SK-N-SH treated with all-trans-retinoic acid at 6 μM for 48 hours (cell line): ENCODE results near the gene STYXL1.

Experiments
- ATAC-seq: fragments of 200-7000 bp; cut with Tn5 transposase; 3 replicates; pipeline ENCODE4 v1.9.1; 2020; ENCODE audit warnings: mild to moderate bottlenecking, moderate library complexity
- BACH2 ChIP-seq: fragments of 250-450 bp; sonication (Bioruptor Pico); IDR thresholded peaks from 2 replicates; pipeline ENCODE4 v1.9.0; 2021; ENCODE audit warnings: mild to moderate bottlenecking, borderline replicate concordance
- CSDC2 ChIP-seq: fragments of 250-450 bp; sonication (Bioruptor Pico); IDR thresholded peaks from 2 replicates; pipeline ENCODE4 v1.5.0; 2020; ENCODE audit warnings: mild to moderate bottlenecking, moderate library complexity
- CSRNP3 ChIP-seq: fragments of 250-450 bp; sonication (Bioruptor Pico); IDR thresholded peaks from 2 replicates; pipeline ENCODE4 v1.5.1; 2021; ENCODE audit warnings: mild to moderate bottlenecking, moderate library complexity
- GLIS3 ChIP-seq: fragments of 250-450 bp; sonication (Bioruptor Pico); IDR thresholded peaks from 2 replicates; pipeline ENCODE4 v1.5.0; 2020; ENCODE audit warnings: mild to moderate bottlenecking, moderate library complexity
- ISL1 ChIP-seq: fragments of 250-450 bp; sonication (Bioruptor Pico); IDR thresholded peaks from 2 replicates; pipeline ENCODE4 v2.1.2; 2022; ENCODE audit warnings: mild to moderate bottlenecking, moderate library complexity
- OSR1 ChIP-seq: fragments of 250-450 bp; sonication (Bioruptor Pico); IDR thresholded peaks from 2 replicates; pipeline ENCODE4 v1.8.0; 2022; ENCODE audit warnings: moderate library complexity, mild to moderate bottlenecking, inconsistent platforms
- PATZ1 ChIP-seq: fragments of 250-450 bp; sonication (Bioruptor Pico); IDR thresholded peaks from 2 replicates; pipeline ENCODE4 v1.8.0; 2020; ENCODE audit warnings: mild to moderate bottlenecking, moderate library complexity, borderline replicate concordance
- PPARA ChIP-seq: fragments of 250-450 bp; sonication (Bioruptor Pico); IDR thresholded peaks from 2 replicates; pipeline ENCODE4 v1.5.0; 2020; ENCODE audit warnings: mild to moderate bottlenecking, borderline replicate concordance
- RARB ChIP-seq: fragments of 250-450 bp; sonication (Bioruptor Pico); IDR thresholded peaks from 2 replicates; pipeline ENCODE4 v1.8.0; 2021; ENCODE audit warnings: mild to moderate bottlenecking, moderate library complexity
- SNAI2 ChIP-seq: fragments of 250-450 bp; sonication (Bioruptor Pico); IDR thresholded peaks from 2 replicates; pipeline ENCODE4 v1.5.0; 2020; ENCODE audit warnings: mild to moderate bottlenecking, moderate library complexity
- TCF4 ChIP-seq: fragments of 250-450 bp; sonication (Bioruptor Pico); IDR thresholded peaks from 2 replicates; pipeline ENCODE4 v1.8.0; 2021; ENCODE audit warnings: mild to moderate bottlenecking, moderate library complexity, borderline replicate concordance
- TOX ChIP-seq: fragments of 250-450 bp; sonication (Bioruptor Pico); IDR thresholded peaks from 2 replicates; pipeline ENCODE4 v1.8.0; 2021; ENCODE audit warnings: mild to moderate bottlenecking, moderate library complexity, borderline replicate concordance
- TSHZ2 ChIP-seq: fragments of 250-450 bp; sonication (Bioruptor Pico); IDR thresholded peaks from 2 replicates; pipeline ENCODE4 v1.5.0; 2020; ENCODE audit warnings: mild to moderate bottlenecking, moderate library complexity
- ZC3H10 ChIP-seq: fragments of 250-450 bp; sonication (Bioruptor Pico); IDR thresholded peaks from 2 replicates; pipeline ENCODE4 v1.5.1; 2021; ENCODE audit warnings: mild to moderate bottlenecking, moderate library complexity
- ZFP3 ChIP-seq: fragments of 250-450 bp; sonication (Bioruptor Pico); IDR thresholded peaks from 2 replicates; pipeline ENCODE4 v1.5.0; 2020; ENCODE audit warnings: mild to moderate bottlenecking, moderate library complexity
- ZFP30 ChIP-seq: fragments of 450-650 bp; formaldehyde crosslinking; IDR thresholded peaks from 2 replicates; pipeline ENCODE4 v1.5.0; 2022; ENCODE audit warnings: mild to moderate bottlenecking, moderate library complexity
- ZNF565 ChIP-seq: fragments of 450-650 bp; formaldehyde crosslinking; conservative IDR thresholded peaks from 2 replicates; pipeline ENCODE4 v1.5.0; 2020; ENCODE audit warnings: low read depth, mild to moderate bottlenecking, moderate library complexity
- ZNF8 ChIP-seq: fragments of 450-650 bp; formaldehyde crosslinking; IDR thresholded peaks from 2 replicates; pipeline ENCODE4 v1.5.0; 2020; ENCODE audit warnings: mild to moderate bottlenecking, moderate library complexity
- TF ChIP-seq, protein P1 (sequence below): fragments of 250-450 bp; sonication (Bioruptor Pico); IDR thresholded peaks from 2 replicates; pipeline ENCODE4 v1.8.0; 2021; ENCODE audit warnings: low read depth, mild to moderate bottlenecking, moderate library complexity, borderline replicate concordance
- TF ChIP-seq, protein P2 (sequence below): fragments of 250-450 bp; sonication (Bioruptor Pico); IDR thresholded peaks from 2 replicates; pipeline ENCODE4 v1.5.1; 2020; ENCODE audit warnings: low read depth, mild to moderate bottlenecking, moderate library complexity

STYXL1 gene

DNA sequence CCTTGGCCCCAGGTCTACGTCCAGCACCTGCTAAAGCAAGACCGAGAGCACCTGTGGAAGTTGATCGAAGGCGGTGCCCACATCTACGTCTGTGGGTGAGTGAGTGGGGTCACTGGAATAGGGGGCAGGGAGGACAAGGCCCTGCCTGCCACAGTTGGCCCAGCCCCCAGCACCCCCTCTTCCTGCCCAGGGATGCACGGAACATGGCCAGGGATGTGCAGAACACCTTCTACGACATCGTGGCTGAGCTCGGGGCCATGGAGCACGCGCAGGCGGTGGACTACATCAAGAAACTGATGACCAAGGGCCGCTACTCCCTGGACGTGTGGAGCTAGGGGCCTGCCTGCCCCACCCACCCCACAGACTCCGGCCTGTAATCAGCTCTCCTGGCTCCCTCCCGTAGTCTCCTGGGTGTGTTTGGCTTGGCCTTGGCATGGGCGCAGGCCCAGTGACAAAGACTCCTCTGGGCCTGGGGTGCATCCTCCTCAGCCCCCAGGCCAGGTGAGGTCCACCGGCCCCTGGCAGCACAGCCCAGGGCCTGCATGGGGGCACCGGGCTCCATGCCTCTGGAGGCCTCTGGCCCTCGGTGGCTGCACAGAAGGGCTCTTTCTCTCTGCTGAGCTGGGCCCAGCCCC is 61.5 kb downstream of the STYXL1 start:
- TF ChIP-seq TSHZ2 (no peak), SNAI2 (CRISPR knock-in tag) (no peak), RARB (CRISPR knock-in tag) (no peak), PPARA (CRISPR knock-in tag) (no peak), BACH2 (CRISPR knock-in tag) (no peak), ZNF8 (CRISPR knock-in tag) (no peak), ZNF565 (CRISPR knock-in tag) (no peak), ISL1 (no peak), ZC3H10 (no peak), CSRNP3 (CRISPR knock-in tag) (no peak), PATZ1 (no peak), TOX (CRISPR knock-in tag) (no peak)
- TF ChIP-seq, protein P1, sequence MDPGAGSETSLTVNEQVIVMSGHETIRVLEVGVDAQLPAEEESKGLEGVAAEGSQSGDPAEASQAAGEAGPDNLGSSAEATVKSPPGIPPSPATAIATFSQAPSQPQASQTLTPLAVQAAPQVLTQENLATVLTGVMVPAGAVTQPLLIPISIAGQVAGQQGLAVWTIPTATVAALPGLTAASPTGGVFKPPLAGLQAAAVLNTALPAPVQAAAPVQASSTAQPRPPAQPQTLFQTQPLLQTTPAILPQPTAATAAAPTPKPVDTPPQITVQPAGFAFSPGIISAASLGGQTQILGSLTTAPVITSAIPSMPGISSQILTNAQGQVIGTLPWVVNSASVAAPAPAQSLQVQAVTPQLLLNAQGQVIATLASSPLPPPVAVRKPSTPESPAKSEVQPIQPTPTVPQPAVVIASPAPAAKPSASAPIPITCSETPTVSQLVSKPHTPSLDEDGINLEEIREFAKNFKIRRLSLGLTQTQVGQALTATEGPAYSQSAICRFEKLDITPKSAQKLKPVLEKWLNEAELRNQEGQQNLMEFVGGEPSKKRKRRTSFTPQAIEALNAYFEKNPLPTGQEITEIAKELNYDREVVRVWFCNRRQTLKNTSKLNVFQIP (CRISPR knock-in tag), result no peak
- no peak for ATAC-seq

GRCh38 chr7:75985518-75986146 is 62.2 kb downstream of the STYXL1 start:
- ATAC-seq, result no peak
- TF ChIP-seq OSR1 (CRISPR knock-in tag), result no peak
- no peak for TF ChIP-seq ZFP3
- no peak for TF ChIP-seq ZFP30 (CRISPR knock-in tag)
- no peak for TF ChIP-seq ZNF565 (CRISPR knock-in tag)
- no peak for TF ChIP-seq SNAI2 (CRISPR knock-in tag)
- TF ChIP-seq CSDC2 (CRISPR knock-in tag), result no peak
- TF ChIP-seq ISL1, result no peak
- TF ChIP-seq ZNF8 (CRISPR knock-in tag), result no peak

GRCh38 chr7:75985009-75985517 is 62.7 kb downstream of the STYXL1 start:
- TF ChIP-seq SNAI2 (CRISPR knock-in tag) (no peak), GLIS3 (CRISPR knock-in tag) (no peak), TCF4 (CRISPR knock-in tag) (no peak), CSDC2 (CRISPR knock-in tag) (no peak), ZNF8 (CRISPR knock-in tag) (no peak), PPARA (CRISPR knock-in tag) (no peak), TSHZ2 (no peak), PATZ1 (no peak)
- TF ChIP-seq, protein P2, sequence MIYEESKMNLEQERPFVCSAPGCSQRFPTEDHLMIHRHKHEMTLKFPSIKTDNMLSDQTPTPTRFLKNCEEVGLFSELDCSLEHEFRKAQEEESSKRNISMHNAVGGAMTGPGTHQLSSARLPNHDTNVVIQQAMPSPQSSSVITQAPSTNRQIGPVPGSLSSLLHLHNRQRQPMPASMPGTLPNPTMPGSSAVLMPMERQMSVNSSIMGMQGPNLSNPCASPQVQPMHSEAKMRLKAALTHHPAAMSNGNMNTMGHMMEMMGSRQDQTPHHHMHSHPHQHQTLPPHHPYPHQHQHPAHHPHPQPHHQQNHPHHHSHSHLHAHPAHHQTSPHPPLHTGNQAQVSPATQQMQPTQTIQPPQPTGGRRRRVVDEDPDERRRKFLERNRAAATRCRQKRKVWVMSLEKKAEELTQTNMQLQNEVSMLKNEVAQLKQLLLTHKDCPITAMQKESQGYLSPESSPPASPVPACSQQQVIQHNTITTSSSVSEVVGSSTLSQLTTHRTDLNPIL (CRISPR knock-in tag), result no peak
- TF ChIP-seq, protein P1 (CRISPR knock-in tag), result no peak
- no peak for ATAC-seq
